Vagina (tissue), 2 donors: Measurements from ENCODE around the gene CA5A. TPM values are rescaled to one million over a fixed set of nuclear protein-coding genes. Genes with fewer than 3 reads are reported as not detected.

Experiments used
- DNase-seq, 2 donors: peaks; one replicate each; pipeline ENCODE4 v3.0.0-alpha.2; 2017; ENCODE audit errors: extremely low spot score in 2 of 2
- H3K27ac ChIP-seq: fragments of 200-600 bp; sonication (generic); one replicate; pipeline ENCODE4 v1.5.1; 2019
- H3K27me3 ChIP-seq: fragments of 200-600 bp; sonication (generic); one replicate; pipeline ENCODE4 v1.5.1; 2019
- H3K36me3 ChIP-seq, 2 donors: fragments of 200-600 bp; sonication (generic); one replicate each; pipeline ENCODE4 v1.5.1; 2017 to 2019
- H3K4me1 ChIP-seq: fragments of 200-600 bp; sonication (generic); one replicate; pipeline ENCODE4 v1.5.1; 2019
- H3K4me3 ChIP-seq, 2 donors: fragments of 200-600 bp; sonication (generic); 1 replicate in 1 of 2; 2 replicates in 1 of 2; pipeline ENCODE4 v1.5.1; 2016 to 2019
- H3K9me3 ChIP-seq: fragments of 200-600 bp; sonication (generic); one replicate; pipeline ENCODE4 v1.5.1; 2019
- POLR2A ChIP-seq, 2 donors: fragments of 450-650 bp; IDR thresholded peaks; one replicate each; pipeline ENCODE4 v1.6.1; 2017; ENCODE audit warnings: antibody characterized with exemption in 2 of 2, mild to moderate bottlenecking in 2 of 2, moderate library complexity in 2 of 2
- POLR2AphosphoS5 ChIP-seq, 2 donors: sonication (generic); formaldehyde crosslinking; IDR thresholded peaks; one replicate each; pipeline ENCODE4 v1.9.0; 2017; ENCODE audit warnings: antibody characterized with exemption in 2 of 2, mild to moderate bottlenecking in 2 of 2, low read depth in 1 of 2; ENCODE audit not compliant: insufficient read depth in 1 of 2
- intact Hi-C: fragments of 100-400 bp; cut with DNase I; formaldehyde crosslinking; loops from one replicate; pipeline ENCODE4 v1.15.1; 2023
- total RNA-seq: library from RNA; depleted of rRNA; stranded (reverse); fragments of >200 nt; gene quantifications from one replicate; pipeline ENCODE4 v1.2.3, GENCODE V29; 2016
- TF ChIP-seq, protein P1 (sequence below), 3 experiments: fragments of 450-650 bp in 2 of 3; fragments of 200-600 bp in 1 of 3; sonication (generic) in 1 of 3; IDR thresholded peaks; one replicate each; pipeline ENCODE4 v1.5.1; 2017 to 2019; ENCODE audit warnings: antibody characterized with exemption in 3 of 3, mild to moderate bottlenecking in 2 of 3, moderate library complexity in 2 of 3

Gene CA5A
- total RNA-seq, 1 donor from 2014 or later = not detected

DNA sequence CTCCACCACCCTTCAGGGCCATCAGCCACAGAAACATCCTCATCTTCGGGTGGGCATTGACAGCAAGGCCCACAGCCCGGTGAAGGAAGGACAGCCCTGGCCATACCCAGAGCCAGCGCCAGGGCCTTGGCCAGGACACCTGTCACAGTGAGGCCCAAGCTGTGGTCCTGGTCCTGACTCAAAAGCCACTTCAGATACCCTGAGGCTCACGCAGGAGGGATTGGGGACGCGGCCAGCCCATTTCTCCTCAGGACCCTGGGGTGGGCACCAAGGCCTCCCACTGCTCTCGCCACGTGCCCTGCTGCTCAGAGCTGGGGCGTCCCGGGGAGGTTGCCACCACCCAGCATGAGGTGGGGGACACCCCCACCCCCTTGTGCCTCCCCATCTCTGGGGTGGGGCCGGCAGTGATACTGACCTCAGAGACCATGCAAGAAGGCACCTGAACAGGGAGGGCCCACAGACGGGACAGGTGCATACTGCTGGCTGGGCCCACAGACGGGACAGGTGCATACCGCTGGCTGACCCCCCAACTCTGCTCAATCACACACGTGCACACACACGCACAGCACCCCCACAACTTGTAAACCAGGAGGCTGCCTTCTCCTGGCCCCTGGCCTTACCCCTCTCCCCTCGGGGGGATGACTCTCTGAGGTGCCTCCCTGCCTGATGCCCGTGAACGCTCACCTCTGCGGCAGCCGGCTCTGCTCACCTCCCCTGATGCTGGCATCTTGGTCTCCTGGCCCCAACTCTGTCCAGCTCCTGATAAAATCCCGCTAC lies 81.2 kb downstream of the CA5A start:
- Histone ChIP-seq H3K27me3 (no peaks in the 10 kb centered on the region), H3K36me3 (no peaks in the 10 kb centered on the region), H3K4me1 (peaks cover 60% of the 10 kb centered on the region), H3K4me3 (no peak overlapping the region), H3K9me3 (no peaks in the 10 kb centered on the region), H3K27ac (no peak overlapping the region)
- intact Hi-C loops = no loop called here
- TF ChIP-seq POLR2AphosphoS5 (IDR thresholded peaks at IDR 0.05; ENCODE audit: insufficient read depth in 1 of 2, low read depth in 1 of 2) (no peak), POLR2A (IDR thresholded peaks at IDR 0.05) (no peak)
- TF ChIP-seq, protein P1, sequence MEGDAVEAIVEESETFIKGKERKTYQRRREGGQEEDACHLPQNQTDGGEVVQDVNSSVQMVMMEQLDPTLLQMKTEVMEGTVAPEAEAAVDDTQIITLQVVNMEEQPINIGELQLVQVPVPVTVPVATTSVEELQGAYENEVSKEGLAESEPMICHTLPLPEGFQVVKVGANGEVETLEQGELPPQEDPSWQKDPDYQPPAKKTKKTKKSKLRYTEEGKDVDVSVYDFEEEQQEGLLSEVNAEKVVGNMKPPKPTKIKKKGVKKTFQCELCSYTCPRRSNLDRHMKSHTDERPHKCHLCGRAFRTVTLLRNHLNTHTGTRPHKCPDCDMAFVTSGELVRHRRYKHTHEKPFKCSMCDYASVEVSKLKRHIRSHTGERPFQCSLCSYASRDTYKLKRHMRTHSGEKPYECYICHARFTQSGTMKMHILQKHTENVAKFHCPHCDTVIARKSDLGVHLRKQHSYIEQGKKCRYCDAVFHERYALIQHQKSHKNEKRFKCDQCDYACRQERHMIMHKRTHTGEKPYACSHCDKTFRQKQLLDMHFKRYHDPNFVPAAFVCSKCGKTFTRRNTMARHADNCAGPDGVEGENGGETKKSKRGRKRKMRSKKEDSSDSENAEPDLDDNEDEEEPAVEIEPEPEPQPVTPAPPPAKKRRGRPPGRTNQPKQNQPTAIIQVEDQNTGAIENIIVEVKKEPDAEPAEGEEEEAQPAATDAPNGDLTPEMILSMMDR (IDR thresholded peaks at IDR 0.05) = no peak
- no peak for DNase-seq

GRCh38 chr16:87854053-87854906 lies 82.0 kb downstream of the CA5A start:
- Histone ChIP-seq H3K27me3 (no peaks in the 10 kb centered on the region), H3K9me3 (no peaks in the 10 kb centered on the region), H3K27ac (peak overlapping the region; percentile 52), H3K4me1 (peaks cover 65% of the 10 kb centered on the region), H3K36me3 (no peaks in the 10 kb centered on the region), H3K4me3 (peak overlapping the region; percentile 21 to 36)
- intact Hi-C loops = no loop called here
- TF ChIP-seq POLR2A (IDR thresholded peaks at IDR 0.05) = no peak
- TF ChIP-seq POLR2AphosphoS5 (IDR thresholded peaks at IDR 0.05; ENCODE audit: insufficient read depth in 1 of 2, low read depth in 1 of 2) = no peak
- TF ChIP-seq, protein P1 (IDR thresholded peaks at IDR 0.05) = no peak
- no peak for DNase-seq

DNA sequence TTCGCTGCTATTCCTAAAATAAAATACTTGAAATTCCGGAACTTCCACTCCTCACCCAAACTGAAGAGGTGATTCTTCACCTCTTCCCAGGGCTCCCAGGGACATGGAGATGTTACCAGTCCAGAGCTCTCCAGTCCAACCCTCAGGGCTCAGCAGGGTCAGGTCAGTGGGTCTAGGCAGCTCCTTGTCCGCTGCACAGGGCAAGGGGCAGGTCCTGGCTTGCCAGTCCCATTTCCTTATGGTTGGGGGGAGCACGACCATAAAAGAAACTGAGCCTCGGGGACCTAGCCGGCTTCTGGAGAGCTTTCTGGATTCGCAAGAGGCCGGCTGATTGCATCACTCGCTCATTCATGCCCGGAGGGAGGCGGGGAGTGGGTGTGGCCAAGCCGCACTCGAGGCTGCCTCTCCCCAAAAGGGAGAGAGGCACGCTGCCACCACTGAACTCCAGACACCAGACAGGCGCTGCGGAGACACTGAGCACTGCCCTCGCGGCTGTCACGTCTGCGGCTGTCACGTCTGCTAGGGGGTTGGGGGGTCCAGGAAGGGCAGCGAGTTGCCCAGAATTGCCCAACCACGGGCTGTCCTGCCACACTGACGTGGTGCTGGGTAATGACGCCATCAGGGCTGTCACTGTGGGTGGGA lies 82.8 kb downstream of the CA5A start:
- H3K27ac ChIP-seq = peak overlapping the region; percentile 52
- H3K4me1 ChIP-seq = peaks cover 65% of the 10 kb centered on the region
- no peaks in the 10 kb centered on the region for H3K36me3 ChIP-seq
- intact Hi-C loops = no loop called here
- DNase-seq = peak in 1 of 2 donors; percentile 96
- H3K4me3 ChIP-seq = peak overlapping the region; percentile 21 to 36
- no peaks in the 10 kb centered on the region for H3K9me3 ChIP-seq
- no peaks in the 10 kb centered on the region for H3K27me3 ChIP-seq
- TF ChIP-seq POLR2AphosphoS5 (IDR thresholded peaks at IDR 0.05; ENCODE audit: insufficient read depth in 1 of 2, low read depth in 1 of 2) (peak; percentile 82 to 84), POLR2A (IDR thresholded peaks at IDR 0.05) (peak in 1 of 2 donors; percentile 57)
- TF ChIP-seq, protein P1 (IDR thresholded peaks at IDR 0.05) = peak in 1 of 3 experiments; percentile 9

DNA sequence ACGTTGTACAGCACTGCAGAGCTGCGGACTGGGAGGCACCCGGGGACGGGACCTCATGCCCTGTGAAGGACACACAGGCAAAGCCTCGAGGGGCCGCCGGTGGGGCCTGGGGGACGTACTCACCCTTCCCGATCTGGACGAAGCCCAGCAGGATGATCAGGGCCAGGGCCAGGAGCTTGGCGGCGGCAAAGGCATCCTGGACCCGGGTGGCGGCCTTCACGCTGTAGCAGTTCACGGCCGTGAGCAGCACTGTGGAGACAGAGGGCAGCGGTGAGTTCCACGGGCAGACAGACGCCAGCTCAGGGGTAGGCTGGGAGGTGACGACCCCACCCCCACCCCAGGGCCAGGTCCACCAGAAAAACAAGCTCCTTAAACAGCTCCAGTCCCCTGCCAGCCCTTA lies 84.7 kb downstream of the CA5A start:
- Histone ChIP-seq H3K4me3 (no peak overlapping the region), H3K4me1 (peaks cover 55% of the 10 kb centered on the region), H3K27ac (no peak overlapping the region), H3K27me3 (no peaks in the 10 kb centered on the region), H3K36me3 (no peaks in the 10 kb centered on the region), H3K9me3 (no peaks in the 10 kb centered on the region)
- no peak for DNase-seq
- intact Hi-C loops = no loop called here
- TF ChIP-seq POLR2A (IDR thresholded peaks at IDR 0.05) (no peak), POLR2AphosphoS5 (IDR thresholded peaks at IDR 0.05; ENCODE audit: insufficient read depth in 1 of 2, low read depth in 1 of 2) (no peak)
- TF ChIP-seq, protein P1 (IDR thresholded peaks at IDR 0.05) = no peak
